Progenitor cell of endocrine pancreas (in vitro differentiated cells): ENCODE measurements around the gene ZNF484. TPM values are rescaled to one million over a fixed set of nuclear protein-coding genes. Genes with fewer than 3 reads are reported as not detected.
A peak's percentile ranks its signal among the peaks of the same experiment; 100 is the strongest.
"Not testable (repeated sequence)": the region's sequence is repeated elsewhere in the genome, so short reads cannot be mapped to it uniquely, and the experiment has no call there.

Experiments used
- DNase-seq: peaks from one replicate; pipeline ENCODE4 v3.0.0; 2021; ENCODE audit warnings: low spot score; ENCODE audit not compliant: unreplicated experiment
- H3K27ac Mint-ChIP-seq: 2 replicates; pipeline ENCODE4 v1.8.0; 2021; ENCODE audit warnings: mild to moderate bottlenecking, moderate library complexity, mixed read lengths
- H3K27me3 Mint-ChIP-seq: 2 replicates; pipeline ENCODE4 v1.8.0; 2021; ENCODE audit warnings: mixed read lengths
- H3K36me3 Mint-ChIP-seq: 2 replicates; pipeline ENCODE4 v1.8.0; 2022; ENCODE audit warnings: mixed read lengths; ENCODE audit not compliant: insufficient read depth
- H3K4me1 Mint-ChIP-seq: 2 replicates; pipeline ENCODE4 v1.8.0; 2021; ENCODE audit warnings: low read depth, mixed read lengths
- H3K4me3 Mint-ChIP-seq: 2 replicates; pipeline ENCODE4 v1.8.0; 2021; ENCODE audit warnings: low read depth, mild to moderate bottlenecking, moderate library complexity, mixed read lengths
- H3K9me3 Mint-ChIP-seq: 2 replicates; pipeline ENCODE4 v1.8.0; 2021; ENCODE audit warnings: low read depth, mixed read lengths
- CTCF ChIP-seq: fragments of 200-600 bp; sonication (generic); IDR thresholded peaks from one replicate; pipeline ENCODE4 v1.5.0; 2021; ENCODE audit warnings: antibody characterized with exemption, mild to moderate bottlenecking; ENCODE audit not compliant: unreplicated experiment
- total RNA-seq: library from RNA; stranded (reverse); gene quantifications from 2 replicates; pipeline ENCODE4 v1.2.1, GENCODE V29; 2021

Gene ZNF484
- total RNA-seq, 1 donor from 2014 or later, result 11.1 TPM

- Mint-ChIP-seq H3K27ac (no peak overlapping the region), H3K9me3 (no peaks in the 10 kb centered on the region), H3K4me1 (peaks cover 16% of the 10 kb centered on the region), H3K4me3 (no peak overlapping the region), H3K36me3 (no peaks in the 10 kb centered on the region), H3K27me3 (peaks cover 11% of the 10 kb centered on the region)
- DNase-seq, result no peak
- no peak for TF ChIP-seq CTCF
Observed at GRCh38 chr9:92820964-92821363, 56.9 kb downstream of the ZNF484 start.

GRCh38 chr9:92819898-92820297 lies 57.9 kb downstream of the ZNF484 start:
- DNase-seq, H3K9me3 Mint-ChIP-seq, H3K36me3 Mint-ChIP-seq, H3K4me3 Mint-ChIP-seq: not testable (repeated sequence)
- H3K4me1 Mint-ChIP-seq, result peaks cover 16% of the 10 kb centered on the region
- peak overlapping the region; percentile 93 for H3K27ac Mint-ChIP-seq
- H3K27me3 Mint-ChIP-seq, result peaks cover 21% of the 10 kb centered on the region

DNA sequence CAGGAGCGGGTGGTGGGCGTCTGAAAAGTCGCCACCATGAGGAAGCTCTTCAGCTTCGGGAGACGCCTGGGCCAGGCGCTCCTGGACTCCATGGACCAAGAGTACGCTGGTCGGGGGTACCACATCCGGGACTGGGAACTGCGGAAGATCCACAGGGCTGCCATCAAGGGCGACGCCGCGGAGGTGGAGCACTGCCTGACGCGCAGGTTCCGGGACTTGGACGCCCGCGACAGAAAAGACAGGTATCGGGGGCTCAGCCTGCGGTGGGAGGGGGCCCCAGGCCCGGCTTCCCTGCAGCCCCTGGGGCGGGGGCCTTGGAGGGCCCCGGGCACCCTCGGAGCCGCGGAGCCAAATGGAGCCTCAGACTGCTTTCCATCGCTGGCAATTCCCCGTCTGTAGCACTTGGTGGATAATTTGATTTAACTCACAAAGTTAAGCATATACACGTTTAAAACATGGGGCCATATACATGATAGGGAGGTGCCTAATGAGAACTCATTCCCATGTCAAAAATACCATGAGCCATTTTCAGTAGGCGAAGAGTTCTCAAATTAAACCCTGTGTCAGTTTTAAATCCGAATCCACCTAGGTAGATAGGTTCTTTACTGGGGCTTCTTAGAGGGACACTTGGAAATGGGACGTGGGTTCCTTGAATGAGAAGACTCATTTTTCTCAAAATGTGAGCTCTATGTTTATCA lies 68.1 kb downstream of the ZNF484 start:
- H3K9me3 Mint-ChIP-seq, H3K27ac Mint-ChIP-seq, H3K4me1 Mint-ChIP-seq, DNase-seq, H3K36me3 Mint-ChIP-seq: not testable (repeated sequence)
- Mint-ChIP-seq H3K27me3 (peaks cover 73% of the 10 kb centered on the region), H3K4me3 (peak overlapping the region; percentile 75)

DNA sequence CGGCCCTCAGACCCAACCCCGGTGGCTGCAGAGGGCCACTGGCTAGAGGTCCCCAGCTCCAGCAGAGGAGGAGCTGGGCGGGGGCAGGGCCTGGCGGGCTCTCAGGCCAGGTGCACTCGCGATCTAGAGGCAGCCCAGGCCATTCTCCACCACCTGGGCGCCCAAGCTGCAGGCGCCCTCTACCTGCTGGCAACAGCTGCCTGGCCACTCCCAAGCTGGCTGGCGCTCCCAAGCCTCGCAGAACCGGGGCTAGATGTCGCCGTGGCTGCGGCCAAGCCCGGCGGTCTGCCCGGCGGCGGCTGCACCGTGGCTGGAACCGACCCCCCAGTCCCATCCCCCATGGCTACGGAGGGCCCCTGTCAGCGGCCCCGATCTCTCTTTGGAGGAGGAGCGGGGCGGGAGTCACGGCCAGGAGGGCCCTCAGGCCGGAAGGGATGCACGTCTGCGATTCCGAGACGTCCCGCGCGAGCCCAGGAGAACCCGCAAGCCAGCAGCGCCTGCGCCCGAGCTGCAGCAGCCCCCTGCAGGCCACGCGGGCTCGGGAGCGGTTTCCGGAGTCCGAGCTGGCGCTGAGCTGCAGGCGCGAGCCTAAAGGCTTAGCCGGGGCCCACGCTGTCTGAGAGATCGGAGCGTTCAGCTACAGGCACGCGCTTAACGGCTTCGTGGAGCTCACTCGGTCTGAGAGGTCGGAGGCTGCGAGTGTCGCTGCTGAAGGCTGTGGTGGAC lies 68.9 kb downstream of the ZNF484 start:
- peak; percentile 49 for TF ChIP-seq CTCF
- H3K27ac Mint-ChIP-seq, result peak overlapping the region; percentile 76
- peak overlapping the region; percentile 75 for H3K4me3 Mint-ChIP-seq
- H3K36me3 Mint-ChIP-seq, result no peaks in the 10 kb centered on the region
- peaks cover 66% of the 10 kb centered on the region for H3K27me3 Mint-ChIP-seq
- peaks cover 2% of the 10 kb centered on the region for H3K4me1 Mint-ChIP-seq
- no peaks in the 10 kb centered on the region for H3K9me3 Mint-ChIP-seq
- DNase-seq, result peak; percentile 72

DNA sequence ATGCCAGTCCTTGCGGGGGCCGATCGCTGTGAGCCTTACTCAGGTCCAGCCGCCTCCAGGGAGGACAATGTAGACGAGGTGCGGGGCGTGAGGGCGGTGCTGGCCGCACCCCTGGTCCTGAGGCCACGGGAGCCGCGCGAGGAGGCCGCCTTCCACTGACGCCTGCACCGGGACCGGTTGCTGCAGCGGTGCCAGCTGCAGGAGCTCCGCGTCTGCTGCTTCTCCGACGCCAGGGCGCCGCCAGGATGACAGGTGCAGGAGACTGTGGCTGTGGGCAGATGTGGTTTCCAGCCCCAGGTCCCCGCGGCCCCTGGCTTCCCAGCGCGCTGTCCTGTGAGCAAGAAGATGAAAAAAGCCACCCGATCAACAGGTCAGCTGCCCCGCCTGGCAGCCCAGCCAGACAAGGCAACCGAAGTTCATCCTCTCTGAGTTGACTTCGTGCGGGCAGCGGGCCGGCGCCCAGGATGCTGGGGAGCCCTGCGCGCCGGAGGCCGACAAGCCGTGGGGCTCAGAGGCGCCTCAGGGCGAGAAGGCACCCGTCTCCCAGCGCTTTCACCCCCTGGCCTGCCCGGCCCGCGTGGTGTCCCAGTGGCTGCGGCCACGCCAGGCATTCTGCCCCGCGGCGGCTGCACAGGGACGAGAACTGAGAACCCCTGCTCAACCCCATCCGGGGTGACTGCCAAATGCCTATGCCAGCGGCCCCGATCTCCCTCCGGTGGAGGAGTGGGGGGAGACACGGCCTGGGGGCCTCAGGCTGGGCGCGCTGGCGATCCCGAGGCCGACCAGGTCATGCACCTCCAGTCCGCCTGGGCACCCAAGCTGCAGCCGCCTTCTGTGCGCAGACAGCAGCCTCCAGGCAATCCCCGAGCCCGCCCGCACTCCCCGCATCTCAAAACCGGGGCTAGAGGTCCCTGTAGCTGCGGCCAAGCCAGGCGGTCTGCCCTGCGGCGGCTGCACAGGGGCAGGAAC lies 69.8 kb downstream of the ZNF484 start:
- no peak for DNase-seq
- peaks cover 57% of the 10 kb centered on the region for H3K27me3 Mint-ChIP-seq
- H3K4me3 Mint-ChIP-seq, result no peak overlapping the region
- H3K4me1 Mint-ChIP-seq, result peaks cover 2% of the 10 kb centered on the region
- H3K27ac Mint-ChIP-seq, result no peak overlapping the region
- H3K36me3 Mint-ChIP-seq, result no peaks in the 10 kb centered on the region
- no peak for TF ChIP-seq CTCF
- H3K9me3 Mint-ChIP-seq, result no peaks in the 10 kb centered on the region
